Chondrocyte (in vitro differentiated cells): ENCODE data around the gene CASTOR1. TPM values are rescaled to one million over a fixed set of nuclear protein-coding genes. Genes with fewer than 3 reads are reported as not detected.

ENCODE experiments used
- DNase-seq: peaks from one replicate; pipeline ENCODE4 v3.0.0; 2021; ENCODE audit warnings: mixed read lengths, low spot score
- H3K27ac Mint-ChIP-seq: one replicate; pipeline ENCODE4 v1.8.0; 2021; ENCODE audit warnings: mild to moderate bottlenecking, moderate library complexity, mixed read lengths; ENCODE audit not compliant: unreplicated experiment
- H3K27me3 Mint-ChIP-seq: 2 replicates; pipeline ENCODE4 v1.8.0; 2021; ENCODE audit warnings: low read depth, mixed read lengths
- H3K36me3 Mint-ChIP-seq: 2 replicates; pipeline ENCODE4 v1.8.0; 2021; ENCODE audit warnings: low read depth, mixed read lengths
- H3K4me1 Mint-ChIP-seq: 2 replicates; pipeline ENCODE4 v1.8.0; 2021; ENCODE audit warnings: low read depth, mild to moderate bottlenecking, mixed read lengths
- H3K4me3 Mint-ChIP-seq: one replicate; pipeline ENCODE4 v1.8.0; 2021; ENCODE audit warnings: mild to moderate bottlenecking, moderate library complexity, mixed read lengths; ENCODE audit not compliant: unreplicated experiment
- H3K9me3 Mint-ChIP-seq: 2 replicates; pipeline ENCODE4 v1.8.0; 2021; ENCODE audit warnings: low read depth, mixed read lengths
- CTCF ChIP-seq: fragments of 200-600 bp; sonication (generic); IDR thresholded peaks from 2 replicates; pipeline ENCODE4 v1.5.0; 2021; ENCODE audit warnings: antibody characterized with exemption, mild to moderate bottlenecking, moderate library complexity
- total RNA-seq: library from RNA; stranded (reverse); gene quantifications from 3 replicates; pipeline ENCODE4 v1.2.1, GENCODE V29; 2021

The CASTOR1 gene
- total RNA-seq, 1 donor from 2014 or later, result 12.1 TPM

DNA sequence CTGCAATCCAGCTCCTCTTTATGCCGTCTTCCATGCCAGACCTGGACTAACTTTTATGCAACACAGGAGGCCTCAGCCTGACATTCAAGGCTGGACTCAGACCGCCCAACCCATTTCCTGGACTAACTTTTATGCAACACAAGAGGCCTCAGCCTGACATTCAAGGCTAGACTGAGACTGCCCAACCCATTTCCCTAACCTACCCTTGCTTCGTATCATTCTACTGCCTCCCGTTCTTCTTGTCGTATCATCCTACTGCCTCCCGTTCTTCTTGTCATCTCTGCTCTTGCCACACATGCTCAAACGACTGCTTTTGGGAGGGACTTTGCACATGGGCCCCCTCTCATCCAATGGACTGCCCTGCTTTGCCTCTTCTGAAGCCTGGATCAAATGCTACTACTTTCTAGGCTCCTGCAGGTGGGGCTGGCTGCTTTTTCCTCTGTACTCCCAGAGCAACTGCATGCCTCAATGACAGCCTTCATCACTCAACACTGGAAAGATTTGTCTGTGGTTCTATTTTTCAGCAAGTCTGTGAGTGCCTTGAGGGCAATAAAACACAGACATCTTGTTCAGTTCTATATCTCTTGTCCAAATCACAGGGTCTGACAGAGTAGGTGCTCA, 29.6 kb upstream of the CASTOR1 start:
- no peaks in the 10 kb centered on the region for H3K27me3 Mint-ChIP-seq
- H3K27ac Mint-ChIP-seq, result no peak overlapping the region
- H3K4me1 Mint-ChIP-seq, result peaks cover 55% of the 10 kb centered on the region
- H3K4me3 Mint-ChIP-seq, result no peak overlapping the region
- peaks cover 6% of the 10 kb centered on the region for H3K36me3 Mint-ChIP-seq
- DNase-seq, result no peak
- TF ChIP-seq CTCF, result no peak
- no peaks in the 10 kb centered on the region for H3K9me3 Mint-ChIP-seq

GRCh38 chr22:30317778-30318177, 28.5 kb upstream of the CASTOR1 start:
- no peak overlapping the region for H3K27ac Mint-ChIP-seq
- no peak for DNase-seq
- TF ChIP-seq CTCF, result no peak
- H3K9me3 Mint-ChIP-seq, result no peaks in the 10 kb centered on the region
- H3K27me3 Mint-ChIP-seq, result no peaks in the 10 kb centered on the region
- no peak overlapping the region for H3K4me3 Mint-ChIP-seq
- H3K36me3 Mint-ChIP-seq, result peaks cover 6% of the 10 kb centered on the region
- H3K4me1 Mint-ChIP-seq, result peaks cover 56% of the 10 kb centered on the region

- peaks cover 65% of the 10 kb centered on the region for H3K4me1 Mint-ChIP-seq
- no peak overlapping the region for H3K27ac Mint-ChIP-seq
- peaks cover 6% of the 10 kb centered on the region for H3K36me3 Mint-ChIP-seq
- TF ChIP-seq CTCF, result no peak
- H3K4me3 Mint-ChIP-seq, result no peak overlapping the region
- H3K27me3 Mint-ChIP-seq, result no peaks in the 10 kb centered on the region
- H3K9me3 Mint-ChIP-seq, result no peaks in the 10 kb centered on the region
- DNase-seq, result no peak
Measured at GRCh38 chr22:30315962-30316576, 26.8 kb upstream of the CASTOR1 start.

- no peak for DNase-seq
- TF ChIP-seq CTCF, result no peak
- H3K27me3 Mint-ChIP-seq, result no peaks in the 10 kb centered on the region
- no peaks in the 10 kb centered on the region for H3K9me3 Mint-ChIP-seq
- H3K36me3 Mint-ChIP-seq, result peaks cover 4% of the 10 kb centered on the region
- no peak overlapping the region for H3K4me3 Mint-ChIP-seq
- H3K27ac Mint-ChIP-seq, result no peak overlapping the region
- peaks cover 73% of the 10 kb centered on the region for H3K4me1 Mint-ChIP-seq
Measured at GRCh38 chr22:30314915-30315314, 25.6 kb upstream of the CASTOR1 start.

GRCh38 chr22:30313527-30314363, 24.4 kb upstream of the CASTOR1 start:
- DNase-seq, result no peak
- Mint-ChIP-seq H3K4me3 (no peak overlapping the region), H3K36me3 (no peaks in the 10 kb centered on the region), H3K9me3 (no peaks in the 10 kb centered on the region), H3K4me1 (peaks cover 62% of the 10 kb centered on the region), H3K27me3 (no peaks in the 10 kb centered on the region), H3K27ac (no peak overlapping the region)
- TF ChIP-seq CTCF, result no peak
